NCI-H2171 treated with DMSO at 0.1 percent for 48 hours (cell line): Measurements from ENCODE around the gene OPTC.
A peak's percentile ranks its signal among the peaks of the same experiment; 100 is the strongest.
"Not testable (repeated sequence)": the region's sequence is repeated elsewhere in the genome, so short reads cannot be mapped to it uniquely, and the experiment has no call there.

Experiments used
- DNase-seq: peaks from one replicate; lab custom pipeline; 2025; lab: John Stamatoyannopoulos, UW

Gene OPTC

GRCh38 chr1:203516906-203517305 lies 23.0 kb downstream of the OPTC start:
- no peak for DNase-seq

- no peak for DNase-seq
Observed at GRCh38 chr1:203517426-203518110, 23.6 kb downstream of the OPTC start.

GRCh38 chr1:203518139-203518538 lies 24.2 kb downstream of the OPTC start:
- DNase-seq, result not testable (repeated sequence)

- DNase-seq, result no peak
Observed at GRCh38 chr1:203518541-203518940, 24.6 kb downstream of the OPTC start.

GRCh38 chr1:203519053-203519840 lies 25.3 kb downstream of the OPTC start:
- DNase-seq, result no peak

- DNase-seq, result no peak
Observed at GRCh38 chr1:203519896-203520295, 25.9 kb downstream of the OPTC start.

- DNase-seq, result no peak
Observed at GRCh38 chr1:203520315-203520714, 26.4 kb downstream of the OPTC start.

- no peak for DNase-seq
Observed at GRCh38 chr1:203521074-203521794, 27.3 kb downstream of the OPTC start.

- peak; percentile 23 for DNase-seq
Observed at GRCh38 chr1:203521812-203522211, 27.9 kb downstream of the OPTC start.

GRCh38 chr1:203522237-203522636 lies 28.3 kb downstream of the OPTC start:
- no peak for DNase-seq

- DNase-seq, result no peak
Observed at GRCh38 chr1:203523667-203524066, 29.7 kb downstream of the OPTC start.

GRCh38 chr1:203524152-203524551 lies 30.2 kb downstream of the OPTC start:
- DNase-seq, result no peak

GRCh38 chr1:203524824-203525223 lies 30.9 kb downstream of the OPTC start:
- DNase-seq, result no peak

GRCh38 chr1:203525685-203526084 lies 31.7 kb downstream of the OPTC start:
- DNase-seq, result no peak

GRCh38 chr1:203526130-203526529 lies 32.2 kb downstream of the OPTC start:
- no peak for DNase-seq

GRCh38 chr1:203526572-203526971 lies 32.6 kb downstream of the OPTC start:
- no peak for DNase-seq

- DNase-seq, result no peak
Observed at GRCh38 chr1:203527013-203527412, 33.1 kb downstream of the OPTC start.

GRCh38 chr1:203528063-203528462 lies 34.1 kb downstream of the OPTC start:
- peak; percentile 73 for DNase-seq

- no peak for DNase-seq
Observed at GRCh38 chr1:203528976-203529835, 35.3 kb downstream of the OPTC start.

GRCh38 chr1:203531063-203531462 lies 37.1 kb downstream of the OPTC start:
- no peak for DNase-seq

- no peak for DNase-seq
Observed at GRCh38 chr1:203534012-203534411, 40.1 kb downstream of the OPTC start.

GRCh38 chr1:203534526-203534925 lies 40.6 kb downstream of the OPTC start:
- no peak for DNase-seq
